CD8-positive, alpha-beta memory T cell (primary cell): ENCODE data around the gene TLE4. TPM values are rescaled to one million over a fixed set of nuclear protein-coding genes. Genes with fewer than 3 reads are reported as not detected.

Experiments used
- CTCF ChIA-PET: fragments of 350-600 bp; sonication (Branson Sonifier 250); formaldehyde crosslinking; loops from one replicate; lab custom pipeline; 2021; ENCODE audit warnings: antibody characterized with exemption; lab: Charles Lee
- POLR2A ChIA-PET: fragments of 350-600 bp; sonication (Branson Sonifier 250); formaldehyde crosslinking; loops from one replicate; lab custom pipeline; 2021; ENCODE audit warnings: antibody characterized with exemption; lab: Charles Lee
- DNase-seq, 5 donors: peaks; one replicate each; pipeline versions ENCODE4 v3.0.0 to v3.0.0-alpha.2; 2020 to 2022; ENCODE audit warnings: mixed read lengths in 1 of 5
- H3K27ac ChIP-seq: one replicate; pipeline ENCODE4 v1.7.0; 2013; ENCODE audit warnings: low read depth, mild to moderate bottlenecking, low read length, moderate library complexity
- H3K27me3 ChIP-seq: 2 replicates; pipeline ENCODE4 v1.7.0; 2013; ENCODE audit warnings: low read length, mild to moderate bottlenecking; ENCODE audit not compliant: insufficient read depth, poor library complexity, severe bottlenecking
- H3K36me3 ChIP-seq: 2 replicates; pipeline ENCODE4 v1.7.0; 2013; ENCODE audit warnings: mild to moderate bottlenecking, low read length, moderate library complexity; ENCODE audit not compliant: insufficient read depth
- H3K4me1 ChIP-seq: 2 replicates; pipeline ENCODE4 v1.7.0; 2013; ENCODE audit warnings: mild to moderate bottlenecking, low read length, moderate library complexity; ENCODE audit not compliant: insufficient read depth
- H3K4me3 ChIP-seq: 2 replicates; pipeline ENCODE4 v1.7.0; 2013; ENCODE audit warnings: mild to moderate bottlenecking, low read length
- H3K9me3 ChIP-seq: 2 replicates; pipeline ENCODE4 v1.7.0; 2013; ENCODE audit warnings: mild to moderate bottlenecking, low read length
- H3K27ac Mint-ChIP-seq, 8 donors: one replicate each; pipeline ENCODE4 v1.8.0; 2020 to 2021; ENCODE audit warnings: mixed read lengths in 8 of 8, mild to moderate bottlenecking in 6 of 8, inconsistent platforms in 3 of 8, moderate library complexity in 3 of 8
- H3K27me3 Mint-ChIP-seq, 2 donors: one replicate each; pipeline ENCODE4 v1.8.0; 2020 to 2021; ENCODE audit warnings: mixed read lengths in 2 of 2, mild to moderate bottlenecking in 1 of 2, moderate library complexity in 1 of 2
- H3K36me3 Mint-ChIP-seq, 3 donors: one replicate each; pipeline ENCODE4 v1.8.0; 2020 to 2021; ENCODE audit warnings: mixed read lengths in 3 of 3, inconsistent platforms in 1 of 3, mild to moderate bottlenecking in 1 of 3
- H3K4me1 Mint-ChIP-seq, 3 donors: one replicate each; pipeline ENCODE4 v1.8.0; 2020 to 2021; ENCODE audit warnings: mixed read lengths in 3 of 3, inconsistent platforms in 1 of 3, mild to moderate bottlenecking in 1 of 3
- H3K4me3 Mint-ChIP-seq, 7 donors: one replicate each; pipeline ENCODE4 v1.8.0; 2020 to 2021; ENCODE audit warnings: mixed read lengths in 7 of 7, mild to moderate bottlenecking in 6 of 7, moderate library complexity in 4 of 7, inconsistent platforms in 2 of 7
- H3K9me3 Mint-ChIP-seq, 5 donors: one replicate each; pipeline ENCODE4 v1.8.0; 2020 to 2022; ENCODE audit warnings: mixed read lengths in 5 of 5, mild to moderate bottlenecking in 3 of 5, moderate library complexity in 2 of 5, inconsistent platforms in 1 of 5
- polyA plus RNA-seq: library from polyadenylated mRNA; unstranded; fragments of 300-500 nt; fragmentation: Illumina TruSeq; gene quantifications from one replicate; pipeline ENCODE4 v1.2.3, GENCODE V29; 2021
- total RNA-seq, 2 experiments: library from RNA; stranded (reverse); gene quantifications; one replicate each; pipeline ENCODE4 v1.2.3, GENCODE V29; 2021

Gene TLE4
- total and polyA plus RNA-seq, 3 experiments from 2014 or later = 28.1 to 41.6 (median 29.2) TPM

- peaks cover 16% of the 10 kb centered on the region for H3K36me3 ChIP-seq
- CTCF ChIA-PET = no interaction called here
- H3K36me3 Mint-ChIP-seq = peaks cover 17 to 85% (median 45%) of the 10 kb centered on the region in 3 donors
Measured at GRCh38 chr9:79709743-79710674, 138.2 kb downstream of the TLE4 start.

GRCh38 chr9:79711874-79712273, 140.1 kb downstream of the TLE4 start:
- ChIA-PET POLR2A (no interaction called here), CTCF (no interaction called here)
- Histone ChIP-seq H3K4me3 (no peak overlapping the region), H3K27ac (no peak overlapping the region), H3K4me1 (no peaks in the 10 kb centered on the region), H3K36me3 (peaks cover 23% of the 10 kb centered on the region), H3K27me3 (no peaks in the 10 kb centered on the region), H3K9me3 (no peaks in the 10 kb centered on the region)
- H3K4me1 Mint-ChIP-seq = peaks cover 11 to 16% (median 14%) of the 10 kb centered on the region in 3 donors
- peaks cover 6 to 67% (median 34%) of the 10 kb centered on the region in 3 donors for H3K36me3 Mint-ChIP-seq
- no peaks in the 10 kb centered on the region for H3K27me3 Mint-ChIP-seq
- no peaks in the 10 kb centered on the region for H3K9me3 Mint-ChIP-seq
- DNase-seq = no peak
- H3K27ac Mint-ChIP-seq = no peak overlapping the region
- H3K4me3 Mint-ChIP-seq = no peak overlapping the region

More at GRCh38 chr9:79709743-79710674, 138.2 kb downstream of the TLE4 start:
- Histone ChIP-seq H3K4me1 (no peaks in the 10 kb centered on the region), H3K27me3 (no peaks in the 10 kb centered on the region), H3K9me3 (no peaks in the 10 kb centered on the region), H3K4me3 (no peak overlapping the region), H3K27ac (no peak overlapping the region)
- no peak for DNase-seq
- H3K4me1 Mint-ChIP-seq = peaks cover 11 to 16% (median 14%) of the 10 kb centered on the region in 3 donors
- H3K27ac Mint-ChIP-seq = peak overlapping the region in 3 of 8 donors; percentile 13 to 38 (median 24)
- no peaks in the 10 kb centered on the region for H3K27me3 Mint-ChIP-seq
- H3K4me3 Mint-ChIP-seq = no peak overlapping the region
- H3K9me3 Mint-ChIP-seq = no peaks in the 10 kb centered on the region
- POLR2A ChIA-PET = no interaction called here

- Mint-ChIP-seq H3K27ac (no peak overlapping the region), H3K36me3 (peaks cover 15 to 42% (median 31%) of the 10 kb centered on the region in 3 donors), H3K4me3 (no peak overlapping the region), H3K9me3 (no peaks in the 10 kb centered on the region), H3K4me1 (peaks cover 0 to 4% (median 0%) of the 10 kb centered on the region in 3 donors), H3K27me3 (no peaks in the 10 kb centered on the region)
- H3K4me1 ChIP-seq = no peaks in the 10 kb centered on the region
- DNase-seq = no peak
- POLR2A ChIA-PET = no interaction called here
- no peak overlapping the region for H3K27ac ChIP-seq
- H3K27me3 ChIP-seq = no peaks in the 10 kb centered on the region
- H3K9me3 ChIP-seq = no peaks in the 10 kb centered on the region
- CTCF ChIA-PET = no interaction called here
- H3K36me3 ChIP-seq = peaks cover 51% of the 10 kb centered on the region
- H3K4me3 ChIP-seq = no peak overlapping the region
Measured at GRCh38 chr9:79719021-79719420, 147.3 kb downstream of the TLE4 start.

- Mint-ChIP-seq H3K4me3 (no peak overlapping the region), H3K9me3 (no peaks in the 10 kb centered on the region), H3K27ac (no peak overlapping the region), H3K36me3 (peaks cover 17 to 44% (median 30%) of the 10 kb centered on the region in 3 donors), H3K4me1 (peaks cover 0 to 4% (median 0%) of the 10 kb centered on the region in 3 donors), H3K27me3 (no peaks in the 10 kb centered on the region)
- ChIA-PET CTCF (no interaction called here), POLR2A (no interaction called here)
- no peak for DNase-seq
- Histone ChIP-seq H3K27ac (no peak overlapping the region), H3K9me3 (no peaks in the 10 kb centered on the region), H3K27me3 (no peaks in the 10 kb centered on the region), H3K36me3 (peaks cover 45% of the 10 kb centered on the region), H3K4me3 (no peak overlapping the region), H3K4me1 (no peaks in the 10 kb centered on the region)
Measured at GRCh38 chr9:79719989-79720388, 148.2 kb downstream of the TLE4 start.

- Histone ChIP-seq H3K27me3 (no peaks in the 10 kb centered on the region), H3K27ac (no peak overlapping the region), H3K9me3 (no peaks in the 10 kb centered on the region), H3K4me1 (no peaks in the 10 kb centered on the region), H3K4me3 (no peak overlapping the region), H3K36me3 (no peaks in the 10 kb centered on the region)
- Mint-ChIP-seq H3K36me3 (peaks cover 13 to 17% (median 13%) of the 10 kb centered on the region in 3 donors), H3K27ac (peak overlapping the region in 4 of 8 donors; percentile 4 to 52 (median 14)), H3K27me3 (peaks cover 0 to 7% of the 10 kb centered on the region in 2 donors), H3K4me1 (peaks cover 4 to 15% (median 9%) of the 10 kb centered on the region in 3 donors), H3K4me3 (no peak overlapping the region), H3K9me3 (peaks cover 0 to 10% (median 0%) of the 10 kb centered on the region in 5 donors)
- ChIA-PET CTCF (interaction anchor here (1.3 kb wide), 1 partner anchor 9 kb away, joined by 3 read pairs; no protein-coding TSS in a partner anchor), POLR2A (no interaction called here)
- no peak for DNase-seq
Measured at GRCh38 chr9:79731171-79731890, 159.6 kb downstream of the TLE4 start.

- Mint-ChIP-seq H3K4me3 (no peak overlapping the region), H3K4me1 (peaks cover 4 to 15% (median 9%) of the 10 kb centered on the region in 3 donors), H3K9me3 (peaks cover 0 to 10% (median 0%) of the 10 kb centered on the region in 5 donors), H3K27ac (no peak overlapping the region), H3K36me3 (peaks cover 0 to 11% (median 6%) of the 10 kb centered on the region in 3 donors), H3K27me3 (peaks cover 0 to 7% of the 10 kb centered on the region in 2 donors)
- Histone ChIP-seq H3K36me3 (no peaks in the 10 kb centered on the region), H3K4me1 (no peaks in the 10 kb centered on the region), H3K4me3 (no peak overlapping the region), H3K27me3 (no peaks in the 10 kb centered on the region), H3K27ac (no peak overlapping the region), H3K9me3 (no peaks in the 10 kb centered on the region)
- DNase-seq = no peak
- POLR2A ChIA-PET = no interaction called here
- CTCF ChIA-PET = no interaction called here
Measured at GRCh38 chr9:79735023-79735779, 163.4 kb downstream of the TLE4 start.

GRCh38 chr9:79736051-79736450, 164.3 kb downstream of the TLE4 start:
- H3K4me3 ChIP-seq = no peak overlapping the region
- Mint-ChIP-seq H3K4me1 (peaks cover 2 to 9% (median 8%) of the 10 kb centered on the region in 3 donors), H3K4me3 (no peak overlapping the region), H3K27ac (no peak overlapping the region), H3K9me3 (peaks cover 0 to 10% (median 0%) of the 10 kb centered on the region in 5 donors), H3K27me3 (peaks cover 0 to 7% of the 10 kb centered on the region in 2 donors), H3K36me3 (peaks cover 0 to 11% (median 4%) of the 10 kb centered on the region in 3 donors)
- ChIA-PET POLR2A (no interaction called here), CTCF (interaction anchor here (0.8 kb wide), 1 partner anchor 18 kb away, joined by 3 read pairs; no protein-coding TSS in a partner anchor)
- no peaks in the 10 kb centered on the region for H3K9me3 ChIP-seq
- no peaks in the 10 kb centered on the region for H3K27me3 ChIP-seq
- no peak for DNase-seq
- no peaks in the 10 kb centered on the region for H3K4me1 ChIP-seq
- H3K27ac ChIP-seq = no peak overlapping the region
- no peaks in the 10 kb centered on the region for H3K36me3 ChIP-seq
